HG03575 (cell line): Measurements from ENCODE around the gene E2F3.

Source experiments
- ATAC-seq: cut with Tn5 transposase; IDR thresholded peaks from one replicate; pipeline ENCODE4 v1.9.1; 2021; ENCODE audit not compliant: unreplicated experiment, insufficient number of reproducible peaks, low FRiP score; ENCODE audit errors: extremely low read depth

Gene E2F3

DNA sequence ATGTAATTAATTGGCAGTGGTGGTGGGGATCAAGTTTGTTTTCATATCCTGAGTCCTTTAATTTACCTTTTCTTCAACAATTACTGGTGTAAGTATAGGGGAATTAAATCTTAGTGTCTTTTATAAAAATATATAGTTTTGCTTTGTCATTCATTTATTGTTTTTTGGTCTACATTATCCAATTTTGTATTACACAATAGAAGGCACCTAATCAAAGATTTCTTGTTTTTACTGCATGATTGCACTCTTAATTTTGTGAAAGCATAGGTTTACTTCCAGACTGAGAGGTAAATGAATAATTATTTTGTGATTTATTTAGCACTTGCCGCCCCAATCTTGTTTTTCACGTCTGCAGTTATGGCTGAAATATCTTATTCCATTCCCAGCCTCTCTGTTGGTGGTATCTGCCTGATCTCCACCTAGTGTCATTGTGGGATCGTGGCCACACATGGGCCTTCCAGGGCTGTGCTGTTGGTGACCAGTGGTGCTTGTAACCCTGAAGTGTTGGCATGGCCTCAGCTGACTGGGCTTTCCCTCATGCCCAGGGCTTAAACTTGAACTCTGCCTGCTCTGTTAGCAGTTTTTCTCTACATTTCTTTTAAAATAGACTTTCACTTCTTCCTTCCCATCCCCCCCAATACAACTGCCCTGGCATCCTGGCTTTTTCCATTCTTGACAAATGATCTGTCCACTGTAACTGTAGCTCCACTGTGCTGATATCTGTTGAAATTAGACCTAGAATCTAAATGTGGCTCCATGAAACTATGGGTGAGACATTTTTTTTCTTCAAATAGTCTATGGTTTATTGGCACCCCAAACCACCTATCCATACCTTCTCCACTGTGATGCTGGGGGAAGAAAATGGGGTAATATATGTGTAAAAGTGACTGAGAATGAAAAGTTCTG, 24.8 kb downstream of the E2F3 start:
- no peak for ATAC-seq

DNA sequence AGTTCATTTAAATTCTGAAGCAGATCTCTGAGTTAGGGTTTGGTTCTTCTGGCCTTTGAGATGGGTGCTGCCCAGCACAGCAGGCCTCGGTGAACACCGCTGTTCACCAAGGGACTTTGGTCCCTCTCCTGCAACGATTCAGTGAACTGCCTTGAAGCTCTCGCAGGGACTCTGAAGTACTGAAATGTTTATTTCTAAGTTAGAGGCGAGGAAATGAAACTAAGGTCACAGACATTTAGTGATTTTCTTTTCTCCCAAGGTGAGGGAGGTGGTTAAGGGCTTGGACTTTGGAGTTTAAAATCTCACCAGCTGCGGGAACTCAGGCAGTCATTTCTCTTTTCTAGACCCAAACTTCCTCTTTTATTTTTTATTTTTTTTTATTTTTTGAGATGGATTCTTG, 26.2 kb downstream of the E2F3 start:
- peak; percentile 76 for ATAC-seq

GRCh38 chr6:20432692-20433091, 31.0 kb downstream of the E2F3 start:
- no peak for ATAC-seq

GRCh38 chr6:20433321-20433720, 31.6 kb downstream of the E2F3 start:
- ATAC-seq, result no peak

DNA sequence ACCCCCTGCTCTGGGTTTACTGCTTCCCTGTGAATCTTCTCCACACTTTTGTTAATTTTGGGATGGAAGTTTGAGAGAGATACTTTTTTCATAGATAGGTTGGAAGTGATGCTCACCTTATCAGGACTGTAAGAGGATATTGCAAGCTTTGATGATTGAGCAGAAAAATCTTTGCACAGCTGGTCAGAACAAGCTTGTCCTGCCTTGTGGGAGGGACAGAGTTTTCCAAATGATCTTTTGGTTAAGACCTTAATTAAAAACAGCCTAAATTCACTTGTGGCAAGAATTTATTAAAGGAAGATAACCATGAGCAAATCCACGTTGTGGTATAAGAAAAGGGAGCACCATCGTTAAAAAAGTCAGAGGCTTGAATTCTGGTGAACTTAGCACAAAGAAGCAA, 32.2 kb downstream of the E2F3 start:
- ATAC-seq, result no peak

- ATAC-seq, result no peak
Observed at GRCh38 chr6:20434766-20435165, 33.1 kb downstream of the E2F3 start.

DNA sequence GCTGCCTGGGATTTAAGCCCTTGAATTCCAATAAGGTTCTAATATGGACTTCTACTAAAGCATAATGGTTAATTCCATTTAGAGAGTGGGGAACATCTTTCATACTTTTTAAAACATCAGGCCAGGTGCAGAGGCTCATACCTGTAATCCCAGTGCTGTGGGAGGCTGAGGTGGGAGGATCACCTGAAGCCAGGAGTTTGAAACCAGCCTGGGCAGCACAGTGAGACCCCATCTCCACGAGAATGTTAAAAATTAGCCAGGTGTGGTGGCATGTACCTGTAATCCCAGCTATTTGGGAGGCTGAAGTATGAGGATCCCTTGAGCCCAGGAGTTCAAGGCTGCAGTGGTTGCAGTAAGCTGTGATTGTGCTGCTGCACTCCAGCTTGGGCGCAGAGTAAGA, 35.0 kb downstream of the E2F3 start:
- no peak for ATAC-seq

GRCh38 chr6:20437639-20438038, 36.0 kb downstream of the E2F3 start:
- ATAC-seq, result no peak

DNA sequence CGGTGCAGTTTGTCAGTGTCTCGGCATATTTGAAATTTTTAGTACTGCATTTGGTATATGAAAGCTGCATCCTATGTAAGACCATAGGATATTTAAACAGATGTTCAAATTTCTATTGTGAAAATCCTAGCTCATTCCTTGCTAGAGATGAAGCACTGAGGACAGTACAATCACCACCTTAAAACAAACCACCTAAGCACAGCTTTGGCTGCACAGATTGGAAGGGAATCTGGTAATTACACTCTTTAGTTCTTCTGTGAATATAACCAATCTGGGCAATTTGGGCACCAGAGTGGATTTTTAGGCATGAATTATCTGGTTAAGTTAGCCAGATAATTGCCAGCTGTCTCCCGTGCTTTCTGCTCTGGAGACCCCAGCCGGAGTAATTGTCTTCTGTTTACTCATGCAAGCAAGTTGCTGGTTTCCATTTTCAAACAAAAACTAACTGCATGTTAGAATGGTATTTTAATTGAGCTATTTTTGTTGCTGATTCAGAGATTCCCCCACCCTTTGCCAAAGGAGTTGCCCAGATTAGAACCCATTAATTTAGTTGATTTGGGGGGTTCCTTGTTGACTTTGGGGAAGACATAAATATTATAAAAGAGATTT, 36.9 kb downstream of the E2F3 start:
- ATAC-seq, result no peak

DNA sequence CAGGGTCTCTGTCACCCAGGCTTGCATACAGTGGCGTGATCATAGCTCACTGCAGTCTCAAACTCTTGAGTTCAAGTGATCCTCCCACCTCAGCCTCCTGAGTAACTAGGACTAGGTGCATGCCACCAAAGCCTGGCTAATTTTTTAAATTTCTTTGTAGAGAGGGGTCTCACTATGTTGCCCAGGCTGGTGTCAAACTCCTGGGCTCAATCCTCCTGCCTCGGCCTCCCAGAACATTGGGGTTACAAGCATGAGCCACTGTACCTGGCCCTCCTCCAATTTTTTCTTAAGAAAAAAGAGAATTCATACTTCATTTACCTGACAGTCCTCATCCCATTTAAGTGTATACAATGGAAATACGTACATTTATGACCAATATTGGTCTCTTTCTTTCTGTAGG, 37.9 kb downstream of the E2F3 start:
- ATAC-seq, result no peak

GRCh38 chr6:20440296-20440695, 38.6 kb downstream of the E2F3 start:
- no peak for ATAC-seq

- ATAC-seq, result no peak
Observed at GRCh38 chr6:20441236-20441635, 39.6 kb downstream of the E2F3 start.

DNA sequence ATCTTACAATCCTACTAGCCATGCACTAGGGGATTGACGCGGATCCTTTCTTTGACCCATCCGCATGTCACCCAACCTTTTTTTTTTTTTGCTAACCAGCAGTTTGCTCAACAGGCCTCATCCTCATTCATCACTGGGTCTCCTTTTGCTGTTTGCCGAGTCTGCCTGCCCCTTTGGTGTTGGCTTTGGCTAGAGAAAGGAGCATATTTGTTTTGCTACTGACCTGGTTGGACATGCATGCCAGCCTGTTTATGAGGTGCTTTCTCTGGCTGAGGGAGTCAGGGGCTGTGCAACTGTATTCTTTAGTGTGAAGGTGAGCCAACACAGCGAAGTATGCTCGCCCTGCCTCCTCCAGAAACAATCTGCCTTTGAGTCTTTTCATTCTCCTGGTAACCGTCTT, 40.2 kb downstream of the E2F3 start:
- ATAC-seq, result no peak

- no peak for ATAC-seq
Observed at GRCh38 chr6:20444786-20445271, 43.1 kb downstream of the E2F3 start.

GRCh38 chr6:20447157-20447556, 45.5 kb downstream of the E2F3 start:
- no peak for ATAC-seq

DNA sequence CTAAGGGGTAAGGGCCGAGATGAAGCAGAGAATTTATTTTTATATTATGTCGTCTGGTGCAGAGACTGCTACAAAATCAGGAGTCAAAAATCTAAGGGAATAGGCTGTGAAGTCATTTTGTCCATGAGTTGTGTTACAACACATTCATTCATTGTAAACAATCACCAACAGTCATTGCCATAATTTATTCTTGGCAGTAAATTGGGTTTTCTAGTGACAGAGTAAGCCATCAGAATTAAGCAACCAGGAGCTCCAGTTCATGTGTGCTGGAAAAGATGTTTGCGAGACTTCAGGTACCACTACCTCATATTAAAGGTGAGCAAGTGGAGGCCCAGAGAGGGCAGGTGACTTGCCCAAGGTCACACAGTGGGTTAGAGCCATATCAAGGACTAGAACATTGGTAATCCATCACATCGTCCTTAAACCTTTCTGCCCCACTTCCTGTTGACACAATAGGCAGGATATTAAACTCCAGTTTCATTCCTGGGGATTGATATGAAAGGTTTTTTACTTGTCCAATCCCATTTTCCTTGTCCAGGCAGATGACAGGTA, 46.0 kb downstream of the E2F3 start:
- ATAC-seq, result no peak

DNA sequence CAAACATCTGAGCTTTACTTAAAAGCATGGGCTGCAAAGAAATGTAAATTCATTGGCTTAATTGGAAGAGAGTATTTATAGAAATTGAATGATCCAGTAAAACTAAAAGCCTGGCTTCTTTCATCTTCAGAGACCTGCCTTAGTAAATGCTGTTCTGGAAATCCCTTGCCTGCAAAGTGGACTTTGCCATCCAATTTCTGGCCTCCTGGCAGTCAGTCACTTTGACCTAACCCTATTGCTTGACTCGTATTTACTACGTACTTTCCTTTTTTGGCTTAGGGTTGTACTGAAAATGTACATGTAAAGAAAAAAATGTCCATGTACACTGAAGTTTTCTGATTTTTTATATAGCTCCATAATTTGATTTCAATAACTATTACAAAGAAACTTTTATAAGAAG, 47.1 kb downstream of the E2F3 start:
- no peak for ATAC-seq

DNA sequence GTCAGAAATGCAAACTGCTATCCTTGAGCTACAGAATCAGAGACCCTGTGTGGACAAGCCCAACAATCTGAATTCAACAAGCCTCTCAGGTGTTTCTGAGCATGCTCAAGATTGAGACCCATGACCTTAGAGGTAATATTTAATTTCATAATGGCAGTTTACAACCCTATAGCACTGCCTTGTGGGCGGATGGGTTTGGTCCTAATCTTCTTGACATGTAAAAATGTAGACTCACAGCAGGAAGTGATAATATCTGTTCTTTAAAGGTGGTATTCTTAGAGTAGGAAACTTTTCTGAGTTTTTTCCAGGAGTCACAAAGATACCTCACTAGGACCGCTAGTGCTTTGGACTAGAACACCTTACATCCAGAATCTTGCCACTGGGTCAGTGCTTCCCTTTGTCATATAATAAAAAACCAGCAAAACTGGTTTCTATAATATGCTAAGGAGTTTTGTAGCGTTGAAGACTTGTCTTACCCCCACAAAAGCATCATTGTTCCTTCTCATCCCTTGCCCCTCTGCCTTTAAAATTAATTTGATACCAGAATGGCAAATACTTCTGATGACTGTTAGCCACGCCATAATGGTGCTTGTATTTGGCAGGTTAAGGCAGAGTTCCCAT, 52.6 kb downstream of the E2F3 start:
- no peak for ATAC-seq

GRCh38 chr6:20455251-20455940, 53.7 kb downstream of the E2F3 start:
- no peak for ATAC-seq
